ENCODE measurements around the gene LYRM1.

The LYRM1 gene

DNA sequence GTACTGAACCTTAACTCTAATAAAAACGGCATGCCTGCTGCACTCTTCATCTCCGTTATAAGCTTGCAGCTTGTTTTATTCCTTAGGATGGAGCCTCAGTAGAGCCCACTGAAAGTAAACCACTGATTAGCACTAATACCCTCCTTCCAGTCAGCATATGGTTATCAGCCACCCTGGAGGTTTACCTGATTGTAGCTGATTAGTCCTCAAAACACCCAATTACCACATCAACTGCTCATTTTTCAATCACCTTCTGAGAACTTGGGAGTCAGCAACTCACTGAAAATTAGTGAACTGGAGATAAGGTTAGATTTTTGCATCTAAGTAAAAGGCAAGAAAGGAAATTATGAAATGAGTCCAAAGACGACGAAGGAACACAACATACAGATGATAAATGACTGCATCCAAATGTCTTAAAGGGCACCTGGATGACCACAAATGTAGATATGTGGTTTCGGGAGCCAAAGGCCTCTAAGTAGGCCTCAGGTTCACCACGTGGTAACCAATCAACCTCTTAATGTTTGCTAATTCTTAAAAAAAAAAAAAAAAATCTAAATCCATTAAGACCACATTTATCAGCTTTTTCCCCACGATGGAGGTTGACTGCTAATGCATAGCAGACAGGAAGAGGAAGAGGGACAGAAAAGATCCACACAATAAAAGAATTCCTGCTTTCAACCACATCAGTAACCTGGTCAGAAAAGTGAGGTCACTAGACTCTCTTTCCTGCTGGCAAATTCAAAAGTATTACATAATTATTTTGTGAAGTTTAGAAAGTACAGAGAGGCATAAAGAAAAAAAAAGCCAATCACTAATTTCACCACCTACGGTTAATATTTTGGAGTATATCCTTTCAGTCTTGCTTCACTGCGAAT lies 28.4 kb upstream of the LYRM1 start:
- H3K4me1 ChIP-seq (ENCODE audit: control insufficient read depth, insufficient read depth, low read length), result no peaks in the 10 kb centered on the region
- H3K4me3 ChIP-seq (ENCODE audit: insufficient read depth, low read depth, low read length), result no peak overlapping the region
- no peaks in the 10 kb centered on the region for H3K27me3 ChIP-seq (ENCODE audit: control insufficient read depth, insufficient read depth, low read length, poor library complexity, severe bottlenecking)
- H3K27ac ChIP-seq (ENCODE audit: insufficient read depth, low read depth, low read length, poor library complexity, severe bottlenecking), result no peak overlapping the region
- H3K9me3 ChIP-seq (ENCODE audit: control insufficient read depth, low read length), result no peaks in the 10 kb centered on the region
- WGBS, 2 experiments, result 94 to 96% methylated on average over 9 of the region's 9 CpGs
- no peaks in the 10 kb centered on the region for H3K36me3 ChIP-seq (ENCODE audit: control insufficient read depth, insufficient read depth, low read length)

DNA sequence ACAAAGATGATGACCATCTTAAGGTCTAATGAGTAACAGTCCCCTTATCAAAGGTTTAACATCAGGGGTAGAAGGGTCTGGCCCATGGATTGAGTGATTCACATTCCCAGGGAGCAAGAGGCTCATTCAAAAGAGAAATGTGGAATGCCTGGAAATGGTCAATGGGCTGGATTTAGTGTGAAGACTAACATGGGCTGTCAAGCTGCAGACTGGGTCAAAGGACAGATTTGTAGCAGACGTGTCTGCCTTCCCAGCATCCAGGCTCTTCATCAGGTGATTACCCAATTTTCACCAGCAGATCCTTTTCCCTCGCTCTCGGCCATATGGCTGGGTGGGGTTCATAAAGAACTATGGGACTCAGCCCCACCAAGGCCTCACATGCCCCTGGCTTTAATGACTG lies 27.2 kb upstream of the LYRM1 start:
- H3K9me3 ChIP-seq (ENCODE audit: control insufficient read depth, low read length), result no peaks in the 10 kb centered on the region
- no peak overlapping the region for H3K4me3 ChIP-seq (ENCODE audit: insufficient read depth, low read depth, low read length)
- H3K36me3 ChIP-seq (ENCODE audit: control insufficient read depth, insufficient read depth, low read length), result no peaks in the 10 kb centered on the region
- no peaks in the 10 kb centered on the region for H3K4me1 ChIP-seq (ENCODE audit: control insufficient read depth, insufficient read depth, low read length)
- H3K27me3 ChIP-seq (ENCODE audit: control insufficient read depth, insufficient read depth, low read length, poor library complexity, severe bottlenecking), result no peaks in the 10 kb centered on the region
- 89 to 95% methylated on average over 3 of the region's 3 CpGs for WGBS, 2 experiments
- H3K27ac ChIP-seq (ENCODE audit: insufficient read depth, low read depth, low read length, poor library complexity, severe bottlenecking), result no peak overlapping the region

DNA sequence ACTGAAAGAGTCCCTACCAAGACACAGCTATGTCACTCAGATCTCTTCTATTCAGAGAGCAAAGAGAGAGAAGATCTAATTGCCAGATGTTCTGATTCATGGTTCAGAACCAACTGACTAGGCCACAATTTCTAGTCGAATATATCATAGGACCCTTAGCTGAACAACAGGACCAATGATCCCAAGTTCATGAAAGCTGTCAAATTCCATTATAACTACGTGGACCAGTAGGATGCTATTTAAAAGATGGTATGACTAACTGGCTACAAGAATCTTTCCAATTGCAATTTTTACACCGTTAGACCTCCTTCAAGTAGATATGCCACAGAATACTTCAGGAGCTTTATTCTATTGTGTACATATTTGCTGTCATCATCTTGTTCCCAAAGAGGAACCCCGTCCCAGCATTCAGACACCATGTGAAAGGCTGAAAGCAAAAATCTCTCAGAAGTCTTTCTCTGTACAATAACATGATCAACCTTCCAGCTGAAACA lies 26.4 kb upstream of the LYRM1 start:
- peaks cover 7% of the 10 kb centered on the region for H3K4me1 ChIP-seq (ENCODE audit: control insufficient read depth, insufficient read depth, low read length)
- no peaks in the 10 kb centered on the region for H3K36me3 ChIP-seq (ENCODE audit: control insufficient read depth, insufficient read depth, low read length)
- no peaks in the 10 kb centered on the region for H3K9me3 ChIP-seq (ENCODE audit: control insufficient read depth, low read length)
- WGBS, 2 experiments, result 91 to 97% methylated on average over 3 to 4 of the region's 4 CpGs
- no peaks in the 10 kb centered on the region for H3K27me3 ChIP-seq (ENCODE audit: control insufficient read depth, insufficient read depth, low read length, poor library complexity, severe bottlenecking)
- no peak overlapping the region for H3K27ac ChIP-seq (ENCODE audit: insufficient read depth, low read depth, low read length, poor library complexity, severe bottlenecking)
- no peak overlapping the region for H3K4me3 ChIP-seq (ENCODE audit: insufficient read depth, low read depth, low read length)

DNA sequence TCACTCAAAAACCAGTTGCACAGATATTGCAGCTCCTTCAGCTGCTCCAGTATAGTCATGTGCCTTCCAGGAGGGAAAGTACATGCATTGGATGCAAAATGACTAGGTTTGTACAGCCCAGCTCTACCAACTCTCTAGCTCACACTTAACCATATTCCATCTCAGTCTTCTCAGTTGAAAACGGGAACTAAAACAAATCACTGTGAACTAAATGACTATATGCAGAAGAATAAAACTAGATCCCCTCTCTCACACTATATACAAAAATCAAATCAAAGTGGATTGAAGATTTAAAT lies 25.3 kb upstream of the LYRM1 start:
- Histone ChIP-seq H3K27me3 (ENCODE audit: control insufficient read depth, insufficient read depth, low read length, poor library complexity, severe bottlenecking) (no peaks in the 10 kb centered on the region), H3K9me3 (ENCODE audit: control insufficient read depth, low read length) (no peaks in the 10 kb centered on the region), H3K27ac (ENCODE audit: insufficient read depth, low read depth, low read length, poor library complexity, severe bottlenecking) (no peak overlapping the region), H3K4me1 (ENCODE audit: control insufficient read depth, insufficient read depth, low read length) (peaks cover 8% of the 10 kb centered on the region), H3K36me3 (ENCODE audit: control insufficient read depth, insufficient read depth, low read length) (no peaks in the 10 kb centered on the region), H3K4me3 (ENCODE audit: insufficient read depth, low read depth, low read length) (no peak overlapping the region)
- 90 to 100% methylated on average over 1 of the region's 1 CpG for WGBS, 2 experiments

DNA sequence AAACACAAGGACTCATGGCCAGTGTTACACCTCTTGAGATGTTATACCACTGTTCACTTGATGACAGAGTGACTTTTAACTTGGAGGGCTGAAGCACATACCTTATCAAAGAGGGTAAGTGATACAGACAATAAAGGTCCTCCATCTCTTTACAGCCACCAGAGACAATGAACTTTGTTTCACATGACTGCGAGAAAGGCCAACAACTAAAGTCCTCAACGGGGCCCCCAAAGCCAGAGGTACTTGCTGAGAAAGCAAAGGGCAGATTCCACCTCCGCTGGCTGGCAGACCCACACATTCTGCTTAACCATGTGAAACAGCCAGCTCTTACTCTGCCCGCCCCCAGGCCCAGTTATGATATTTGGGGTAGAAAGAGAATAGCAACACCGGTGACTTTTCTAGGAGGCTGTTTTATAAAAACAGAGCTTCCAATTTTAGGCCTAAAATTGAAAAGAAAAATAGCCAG lies 21.9 kb upstream of the LYRM1 start:
- peaks cover 8% of the 10 kb centered on the region for H3K4me1 ChIP-seq (ENCODE audit: control insufficient read depth, insufficient read depth, low read length)
- 77 to 79% methylated on average over 5 of the region's 5 CpGs for WGBS, 2 experiments
- no peak overlapping the region for H3K27ac ChIP-seq (ENCODE audit: insufficient read depth, low read depth, low read length, poor library complexity, severe bottlenecking)
- H3K27me3 ChIP-seq (ENCODE audit: control insufficient read depth, insufficient read depth, low read length, poor library complexity, severe bottlenecking), result no peaks in the 10 kb centered on the region
- H3K36me3 ChIP-seq (ENCODE audit: control insufficient read depth, insufficient read depth, low read length), result no peaks in the 10 kb centered on the region
- no peak overlapping the region for H3K4me3 ChIP-seq (ENCODE audit: insufficient read depth, low read depth, low read length)
- no peaks in the 10 kb centered on the region for H3K9me3 ChIP-seq (ENCODE audit: control insufficient read depth, low read length)

DNA sequence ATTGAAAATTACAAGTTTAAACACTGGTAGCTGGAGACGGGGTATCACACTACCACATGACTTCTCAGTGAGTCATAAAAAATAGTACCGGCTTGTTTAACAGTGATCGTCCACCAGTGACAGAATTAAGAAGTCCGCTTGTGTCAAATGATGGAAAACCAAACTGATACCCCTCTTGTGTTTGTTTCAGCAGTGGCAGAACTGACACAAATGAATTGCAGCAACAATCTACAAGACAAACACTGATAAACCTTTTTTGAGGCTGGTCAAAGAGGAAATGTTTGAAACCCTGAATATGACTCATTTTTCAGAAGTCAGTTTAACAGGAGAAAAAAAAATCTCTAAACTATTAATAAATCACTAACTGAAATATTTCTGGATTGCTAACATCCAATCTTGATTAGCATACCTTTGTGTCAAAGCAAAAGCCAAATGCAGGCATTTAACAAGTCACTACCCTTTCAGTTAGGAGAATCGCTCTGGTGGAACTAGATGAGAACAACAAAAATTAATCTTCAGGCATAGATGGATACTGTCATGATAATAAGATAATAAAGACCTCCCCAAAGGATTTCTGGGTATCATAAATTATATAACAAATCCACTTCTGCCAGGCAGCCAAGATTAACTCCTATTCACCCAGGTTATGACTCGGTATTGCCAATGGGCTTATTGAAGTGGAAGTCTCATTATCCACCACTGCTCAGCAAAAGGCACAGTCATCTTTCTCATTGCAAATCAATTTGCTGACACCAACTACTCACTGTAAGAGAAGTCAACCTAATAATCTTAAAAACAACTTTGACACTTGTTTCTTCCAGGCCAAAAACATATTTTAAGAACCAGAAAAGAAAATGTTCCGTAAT lies 21.2 kb upstream of the LYRM1 start:
- WGBS, 2 experiments, result 90 to 92% methylated on average over 7 of the region's 7 CpGs
- no peak overlapping the region for H3K27ac ChIP-seq (ENCODE audit: insufficient read depth, low read depth, low read length, poor library complexity, severe bottlenecking)
- no peaks in the 10 kb centered on the region for H3K36me3 ChIP-seq (ENCODE audit: control insufficient read depth, insufficient read depth, low read length)
- peaks cover 8% of the 10 kb centered on the region for H3K4me1 ChIP-seq (ENCODE audit: control insufficient read depth, insufficient read depth, low read length)
- no peak overlapping the region for H3K4me3 ChIP-seq (ENCODE audit: insufficient read depth, low read depth, low read length)
- H3K27me3 ChIP-seq (ENCODE audit: control insufficient read depth, insufficient read depth, low read length, poor library complexity, severe bottlenecking), result no peaks in the 10 kb centered on the region
- no peaks in the 10 kb centered on the region for H3K9me3 ChIP-seq (ENCODE audit: control insufficient read depth, low read length)

DNA sequence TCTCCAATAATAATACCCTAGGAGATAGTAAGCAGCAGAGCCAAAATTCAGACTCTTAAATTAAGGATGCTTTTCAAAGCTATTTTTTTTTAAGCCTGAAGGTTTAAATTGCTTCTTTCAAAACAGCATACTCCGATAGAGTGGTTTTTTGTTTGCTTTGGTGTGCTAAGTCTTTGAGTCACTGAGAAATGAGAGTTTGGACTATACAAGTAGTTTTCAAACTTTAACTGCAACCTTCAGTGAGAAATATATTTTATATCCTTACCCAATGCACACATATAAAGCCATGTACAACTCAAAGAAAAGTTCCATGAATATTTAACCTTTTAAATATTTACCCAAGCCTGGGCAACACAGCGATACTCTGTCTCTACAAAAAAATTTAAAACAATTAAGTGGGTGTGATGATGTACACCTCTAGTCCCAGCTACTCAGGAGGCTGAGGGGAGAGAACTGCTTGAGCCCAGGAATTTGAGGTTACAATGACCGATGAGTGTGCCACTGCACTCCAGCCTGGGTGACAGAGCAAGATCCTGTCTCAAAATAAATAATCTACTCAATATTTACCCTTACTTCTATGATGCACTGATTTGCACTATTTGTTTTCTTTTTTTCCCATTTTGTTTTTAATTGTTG lies 19.6 kb upstream of the LYRM1 start:
- H3K9me3 ChIP-seq (ENCODE audit: control insufficient read depth, low read length), result no peaks in the 10 kb centered on the region
- H3K4me1 ChIP-seq (ENCODE audit: control insufficient read depth, insufficient read depth, low read length), result peaks cover 8% of the 10 kb centered on the region
- WGBS, 2 experiments, result 93 to 97% methylated on average over 2 to 3 of the region's 3 CpGs
- H3K27me3 ChIP-seq (ENCODE audit: control insufficient read depth, insufficient read depth, low read length, poor library complexity, severe bottlenecking), result no peaks in the 10 kb centered on the region
- no peak overlapping the region for H3K4me3 ChIP-seq (ENCODE audit: insufficient read depth, low read depth, low read length)
- H3K27ac ChIP-seq (ENCODE audit: insufficient read depth, low read depth, low read length, poor library complexity, severe bottlenecking), result no peak overlapping the region
- no peaks in the 10 kb centered on the region for H3K36me3 ChIP-seq (ENCODE audit: control insufficient read depth, insufficient read depth, low read length)

DNA sequence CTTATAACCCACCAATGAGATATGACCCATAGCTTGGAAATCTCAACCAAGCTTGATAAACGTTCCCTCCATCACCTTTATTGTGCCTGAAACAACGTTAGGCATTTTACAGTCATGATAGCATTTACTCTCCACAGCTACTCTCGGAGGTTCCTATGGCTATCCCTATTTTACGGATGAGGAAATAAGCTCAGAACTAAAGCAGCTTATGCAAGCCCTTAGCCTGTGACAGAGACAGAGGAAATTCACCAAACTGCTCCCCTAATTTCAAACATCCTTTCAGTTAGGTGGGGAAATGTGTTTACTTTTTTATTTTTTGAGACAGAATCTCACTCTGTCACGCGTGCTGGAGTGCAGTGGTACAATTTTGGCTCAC lies 19.1 kb upstream of the LYRM1 start:
- Histone ChIP-seq H3K9me3 (ENCODE audit: control insufficient read depth, low read length) (no peaks in the 10 kb centered on the region), H3K36me3 (ENCODE audit: control insufficient read depth, insufficient read depth, low read length) (no peaks in the 10 kb centered on the region), H3K27ac (ENCODE audit: insufficient read depth, low read depth, low read length, poor library complexity, severe bottlenecking) (no peak overlapping the region), H3K4me1 (ENCODE audit: control insufficient read depth, insufficient read depth, low read length) (peaks cover 8% of the 10 kb centered on the region), H3K27me3 (ENCODE audit: control insufficient read depth, insufficient read depth, low read length, poor library complexity, severe bottlenecking) (no peaks in the 10 kb centered on the region), H3K4me3 (ENCODE audit: insufficient read depth, low read depth, low read length) (no peak overlapping the region)
- 94 to 96% methylated on average over 6 of the region's 6 CpGs for WGBS, 2 experiments

DNA sequence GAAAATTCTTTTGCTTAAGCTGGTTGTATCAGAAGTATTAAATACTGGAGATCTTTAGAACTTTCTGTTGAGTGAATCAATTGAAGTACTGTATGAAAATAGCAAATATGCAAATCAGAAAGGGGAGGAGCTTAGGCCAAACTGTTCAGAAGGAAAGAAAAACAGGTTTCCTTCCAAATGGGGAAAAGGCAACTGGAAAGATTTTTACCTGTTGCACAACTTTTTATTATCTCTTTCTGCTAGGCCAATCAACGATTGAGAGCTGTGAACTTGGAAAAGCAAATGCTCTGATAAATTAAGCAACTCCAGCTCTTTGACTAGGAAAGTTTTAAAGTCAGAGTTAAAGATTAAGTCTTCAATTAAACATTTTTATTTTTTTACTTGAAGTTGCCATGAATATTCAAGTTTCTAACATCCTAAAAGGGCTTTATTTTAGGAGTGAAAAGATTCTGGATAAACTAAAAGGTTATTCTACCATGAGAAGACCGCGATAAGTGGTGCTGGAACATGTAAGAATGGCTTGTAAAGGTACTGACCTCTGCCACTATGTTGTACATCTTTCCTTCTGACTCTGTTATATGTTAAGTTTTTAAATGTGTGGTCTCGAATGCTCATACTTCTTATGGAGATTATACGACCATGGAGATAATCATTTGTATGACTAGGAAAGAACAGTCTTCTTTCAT lies 16.9 kb upstream of the LYRM1 start:
- H3K4me1 ChIP-seq (ENCODE audit: control insufficient read depth, insufficient read depth, low read length), result peaks cover 5% of the 10 kb centered on the region
- no peaks in the 10 kb centered on the region for H3K36me3 ChIP-seq (ENCODE audit: control insufficient read depth, insufficient read depth, low read length)
- no peak overlapping the region for H3K4me3 ChIP-seq (ENCODE audit: insufficient read depth, low read depth, low read length)
- no peaks in the 10 kb centered on the region for H3K27me3 ChIP-seq (ENCODE audit: control insufficient read depth, insufficient read depth, low read length, poor library complexity, severe bottlenecking)
- 91 to 95% methylated on average over 4 to 5 of the region's 5 CpGs for WGBS, 2 experiments
- H3K9me3 ChIP-seq (ENCODE audit: control insufficient read depth, low read length), result no peaks in the 10 kb centered on the region
- H3K27ac ChIP-seq (ENCODE audit: insufficient read depth, low read depth, low read length, poor library complexity, severe bottlenecking), result no peak overlapping the region

All from ectodermal cell (in vitro differentiated cells).